Peyer's patch (tissue), 4 donors: ENCODE measurements around the gene TBXAS1.

Experiments
- CTCF ChIP-seq, 6 experiments: fragments of 450-650 bp in 4 of 6; fragments of 200-600 bp in 2 of 6; sonication (generic) in 1 of 6; IDR thresholded peaks; one replicate each; pipeline ENCODE4 v1.5.1; 2017 to 2019; ENCODE audit warnings: antibody characterized with exemption in 6 of 6, mild to moderate bottlenecking in 3 of 6, moderate library complexity in 1 of 6
- POLR2A ChIP-seq, 2 donors: fragments of 450-650 bp; IDR thresholded peaks; one replicate each; pipeline ENCODE4 v1.5.1; 2017; ENCODE audit warnings: antibody characterized with exemption in 2 of 2, mild to moderate bottlenecking in 2 of 2, moderate library complexity in 2 of 2

DNA sequence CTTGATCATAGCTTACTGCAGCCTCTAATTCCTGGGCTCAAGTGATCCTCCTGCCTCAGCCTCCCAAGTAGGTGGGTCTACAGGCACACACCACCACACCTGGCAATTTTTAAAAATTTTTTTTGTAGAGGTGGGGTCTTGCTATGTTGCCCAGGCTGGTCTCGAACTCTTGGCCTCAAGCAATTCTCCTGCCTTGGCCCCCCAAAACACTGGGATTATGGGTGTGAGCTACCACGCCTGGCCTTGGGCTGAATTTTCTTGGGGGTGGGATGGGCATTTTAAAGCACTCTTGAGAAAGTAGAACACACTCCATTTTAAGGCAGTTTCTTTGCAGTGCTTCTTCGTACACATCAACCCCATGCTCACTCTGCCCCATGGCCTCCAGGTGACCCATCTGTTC, 28.7 kb downstream of the TBXAS1 start:
- TF ChIP-seq POLR2A (IDR thresholded peaks at IDR 0.05), result no peak
- no peak for TF ChIP-seq CTCF (IDR thresholded peaks at IDR 0.05)
